Measurements from ENCODE around the gene TAP2.
"Not testable (repeated sequence)": the region's sequence is repeated elsewhere in the genome, so short reads cannot be mapped to it uniquely, and the experiment has no call there.

TAP2 gene

DNA sequence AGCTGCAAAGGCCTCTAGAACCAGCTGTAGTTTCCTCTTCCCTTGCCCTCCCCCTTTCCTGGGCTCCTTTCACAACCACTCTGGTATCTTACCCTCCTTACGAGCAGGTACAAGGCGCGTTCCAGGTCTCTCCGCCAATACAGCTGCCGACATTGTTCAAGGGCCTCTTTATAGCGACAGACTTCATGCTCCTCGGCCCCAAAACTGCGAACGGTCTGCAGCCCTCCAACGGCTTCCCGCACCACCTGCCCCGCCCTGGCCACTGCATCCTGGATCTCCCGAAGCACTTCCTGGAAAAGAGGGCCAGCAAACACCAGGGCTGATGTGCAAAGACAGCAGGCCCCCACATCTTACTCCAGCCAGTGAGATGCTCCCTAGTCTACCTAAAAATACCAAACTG, 6.0 kb downstream of the TAP2 start:
- DNase-seq = no peak

DNA sequence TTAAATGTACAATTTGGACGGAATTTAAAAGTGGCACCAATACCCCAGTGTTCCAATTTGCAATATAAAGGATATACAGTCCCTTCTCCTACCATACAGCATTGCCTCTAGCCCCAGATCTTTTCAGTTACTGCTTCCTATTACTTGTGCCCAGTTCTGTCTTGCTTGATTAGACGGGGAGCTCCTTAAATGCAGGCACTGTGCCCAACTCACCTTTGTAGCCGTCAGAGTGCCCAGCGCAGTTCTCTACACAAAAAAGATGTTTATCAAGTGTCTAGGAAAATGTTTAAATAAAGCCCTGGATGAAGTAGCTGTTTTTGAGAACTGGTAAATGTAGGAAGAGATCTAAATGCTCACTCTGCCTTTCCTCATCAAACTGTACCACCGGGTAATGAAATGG, 7.6 kb downstream of the TAP2 start:
- DNase-seq = no peak

DNA sequence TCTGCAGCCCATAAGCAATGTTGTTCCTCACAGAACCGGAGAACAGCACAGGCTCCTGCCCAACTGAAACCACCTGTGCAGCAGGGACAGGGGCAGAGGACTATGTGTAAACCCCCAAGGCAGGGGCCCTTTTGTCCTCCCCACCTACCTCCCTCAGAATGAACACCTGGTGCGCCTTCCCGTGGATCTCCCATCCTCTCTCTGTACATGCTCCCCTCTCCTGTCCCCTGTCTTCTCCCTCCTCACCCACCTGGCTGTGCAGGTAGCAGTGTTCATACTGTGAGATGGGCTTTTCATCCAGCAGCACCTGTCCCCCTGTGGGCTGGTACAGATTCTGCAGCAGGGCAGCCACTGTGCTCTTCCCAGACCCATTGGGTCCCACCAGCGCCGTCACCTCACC, 8.5 kb downstream of the TAP2 start:
- no peak for DNase-seq

DNA sequence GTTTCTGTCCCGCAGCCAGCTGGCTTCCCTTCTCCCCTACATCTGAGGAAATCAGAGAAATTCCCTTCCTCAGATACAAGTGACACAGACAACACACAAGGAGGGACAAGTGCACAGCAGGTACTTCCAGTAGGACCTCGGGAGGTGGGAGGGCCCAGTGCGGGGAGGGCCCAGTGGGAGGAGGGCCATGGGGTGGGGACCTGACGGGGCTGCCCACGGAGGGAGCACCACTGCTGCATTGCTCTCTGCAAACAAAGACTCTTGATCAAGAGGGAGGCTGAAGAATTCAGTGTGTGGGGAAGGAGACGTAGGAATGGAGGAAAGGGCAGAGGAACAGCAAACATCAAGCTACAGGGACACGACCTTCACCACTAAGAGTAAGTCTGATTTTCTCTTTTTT, 9.0 kb downstream of the TAP2 start:
- no peak for DNase-seq

DNA sequence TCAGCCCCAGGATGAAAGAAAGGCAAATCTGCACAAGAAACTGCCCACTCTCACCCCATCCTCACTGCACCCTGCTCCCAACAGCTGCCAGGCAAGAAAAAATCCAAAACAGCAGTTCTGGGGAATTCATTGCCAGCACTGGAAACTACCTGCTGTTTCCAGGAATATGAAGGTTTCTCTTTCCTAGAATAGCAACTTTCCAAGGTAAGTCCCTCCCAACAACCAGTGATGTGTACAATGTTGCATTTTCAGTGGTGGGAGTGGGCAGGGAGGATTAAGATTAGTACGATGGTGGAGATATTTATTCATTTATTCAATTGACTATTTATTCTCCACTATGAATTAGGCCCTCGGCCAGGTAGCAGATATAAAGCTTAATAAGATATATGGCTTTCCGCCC, 11.5 kb downstream of the TAP2 start:
- DNase-seq = no peak

DNA sequence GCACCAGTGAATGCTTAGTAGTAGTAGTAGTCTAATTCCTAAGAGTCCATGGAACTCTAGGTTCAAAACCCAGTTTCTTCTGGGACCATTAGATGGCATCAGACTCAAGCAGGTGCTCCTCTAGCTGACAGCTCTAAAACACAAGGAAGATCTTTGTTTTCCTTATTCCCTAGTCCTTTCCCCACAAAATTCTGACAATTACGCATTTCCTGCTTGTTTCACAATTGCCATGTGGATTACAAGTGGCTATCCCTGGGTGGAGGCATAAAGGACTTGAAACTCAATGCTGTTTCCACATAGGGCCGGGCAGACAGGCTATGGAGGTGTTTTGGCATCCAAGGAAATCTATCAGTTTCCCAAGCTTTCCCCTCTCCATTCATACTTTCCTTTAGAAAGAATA, 12.6 kb downstream of the TAP2 start:
- no peak for DNase-seq

DNA sequence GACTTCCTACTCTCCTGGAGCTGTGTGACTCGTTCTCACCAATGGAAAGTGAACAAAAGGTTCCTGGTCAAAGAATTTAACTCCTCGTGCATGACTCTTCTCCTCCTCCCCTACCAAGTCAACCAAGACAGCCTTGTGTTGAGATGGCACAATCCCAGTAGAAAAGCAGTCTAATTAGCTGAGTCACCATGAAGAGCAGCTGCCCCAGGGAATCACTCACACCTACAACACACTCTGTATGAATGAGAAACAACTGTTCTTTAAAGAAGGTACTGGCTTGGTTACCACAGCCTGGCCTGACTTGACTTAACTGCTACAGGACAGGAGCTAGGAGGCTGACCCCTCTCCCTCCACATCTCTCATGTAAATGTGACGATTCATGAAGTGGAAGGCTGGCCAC, 18.8 kb downstream of the TAP2 start:
- DNase-seq = no peak

DNA sequence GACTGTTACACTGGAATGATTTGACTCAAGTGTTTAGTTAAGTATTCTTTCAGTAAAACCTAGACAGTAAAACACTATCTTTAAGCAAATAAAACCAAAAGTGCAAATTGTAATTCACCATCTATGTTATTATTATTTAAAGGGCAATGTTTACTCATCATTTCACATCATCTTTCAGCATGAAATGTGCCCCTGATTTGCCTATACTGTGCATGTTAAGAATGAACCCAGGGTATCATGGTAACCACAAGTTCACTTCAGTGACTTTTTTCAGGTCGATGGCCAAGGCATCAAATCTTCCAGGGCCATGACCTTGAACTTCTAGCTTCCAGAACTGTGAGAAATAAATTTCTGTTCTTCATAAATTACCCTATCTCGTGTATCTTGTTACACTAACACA, 19.7 kb downstream of the TAP2 start:
- no peak for DNase-seq

DNA sequence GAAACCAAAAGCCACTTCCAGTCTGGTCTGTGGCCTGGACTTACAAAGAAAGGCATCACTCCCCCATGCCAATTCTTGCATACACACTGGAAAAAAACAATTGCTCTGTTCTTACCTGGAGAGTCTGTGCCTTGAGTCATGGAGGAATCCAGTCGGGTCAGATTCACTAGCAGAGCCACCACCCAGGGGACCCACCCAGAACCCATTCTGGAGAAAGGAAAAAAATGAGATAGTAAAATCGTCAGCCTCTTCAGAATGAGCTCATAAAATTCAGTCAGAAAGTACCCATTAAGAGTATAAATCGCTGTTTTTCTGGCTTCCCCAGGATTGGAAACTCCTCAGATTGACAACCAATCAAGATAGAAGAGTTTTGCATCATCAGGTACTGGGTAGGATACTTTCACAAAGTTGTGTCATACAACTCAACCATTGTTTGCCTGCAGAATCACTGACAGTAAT, 21.8 kb downstream of the TAP2 start, which contains the start of gene HLA-DOB:
TSS of gene HLA-DOB (minus strand) at position 257 of the 459 bp plus-strand sequence. CDS start at position 206, 51 bp downstream.
- DNase-seq = no peak

DNA sequence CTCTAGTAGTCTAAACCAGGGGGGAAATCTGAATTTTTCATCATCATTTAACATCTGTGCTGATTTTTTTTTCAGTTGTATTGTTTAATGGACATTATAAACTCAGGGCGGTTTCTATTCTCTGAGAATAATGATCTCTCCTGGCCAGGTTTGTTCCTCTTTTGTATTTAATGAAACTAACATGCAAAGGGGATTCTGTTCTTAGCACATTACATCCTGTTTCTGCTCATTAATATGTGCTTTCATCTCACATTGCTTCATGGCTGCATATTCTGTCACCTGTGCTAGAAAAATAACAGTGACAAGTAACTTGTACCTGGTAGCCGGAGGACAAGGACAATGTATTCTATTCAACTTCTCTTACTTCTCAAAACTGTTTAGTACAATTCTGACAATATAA, 22.5 kb downstream of the TAP2 start:
- DNase-seq = no peak

DNA sequence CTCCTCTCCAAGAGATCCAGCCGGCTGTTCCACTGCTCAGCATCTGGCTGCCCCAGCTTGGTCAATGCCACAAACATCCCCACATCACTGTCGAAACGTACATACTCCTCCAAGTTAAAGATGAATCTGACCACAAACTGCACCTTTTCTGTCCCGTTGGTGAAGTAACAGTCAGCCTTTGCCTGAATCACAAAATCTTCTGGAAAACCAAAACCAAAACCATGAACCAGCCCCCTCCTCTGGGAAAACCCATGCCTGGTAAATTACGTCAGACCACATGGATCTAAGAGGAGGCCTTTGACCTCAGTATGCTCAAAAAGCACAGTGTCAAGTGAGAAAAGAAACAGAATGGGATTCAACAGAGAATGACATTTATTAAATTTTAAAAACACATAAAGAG, 23.4 kb downstream of the TAP2 start:
- no peak for DNase-seq

DNA sequence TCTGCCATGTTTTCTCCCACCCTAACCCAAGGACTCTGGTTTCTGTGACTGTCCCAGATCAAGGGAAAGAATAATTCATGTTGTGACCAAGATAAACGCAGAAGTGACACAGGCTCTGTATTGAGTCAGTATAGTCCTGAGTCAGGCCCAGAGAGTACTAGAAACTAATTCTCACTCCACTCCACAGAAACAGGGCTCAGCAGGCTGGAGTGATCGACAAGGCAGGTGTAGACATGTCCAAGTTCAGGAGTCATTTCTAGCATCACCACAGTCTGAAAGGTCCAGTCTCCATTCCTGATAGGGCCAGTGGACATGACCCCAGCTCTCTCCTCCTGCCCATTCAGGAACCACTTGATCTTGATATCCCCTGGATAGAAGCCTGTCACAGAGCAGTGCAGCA, 24.4 kb downstream of the TAP2 start:
- DNase-seq = no peak

DNA sequence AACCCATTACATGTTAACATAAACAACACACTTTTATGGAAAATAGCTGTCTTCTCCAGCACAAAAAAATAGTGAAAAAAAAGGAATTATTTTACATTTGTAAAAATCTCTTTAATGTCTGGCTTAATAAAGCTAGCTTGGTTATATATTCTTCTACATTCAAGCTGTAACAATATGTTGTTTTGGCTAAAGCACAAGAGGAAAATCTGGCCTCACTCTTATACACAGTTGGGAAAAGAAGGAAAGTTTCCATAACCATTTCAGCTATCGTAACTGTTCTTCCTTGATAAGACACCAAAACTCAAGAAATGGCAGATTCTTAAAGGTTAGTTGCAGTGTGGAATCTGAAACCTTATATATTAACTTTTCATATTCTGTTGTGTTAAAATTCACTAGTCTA, 29.4 kb downstream of the TAP2 start:
- DNase-seq = no peak

DNA sequence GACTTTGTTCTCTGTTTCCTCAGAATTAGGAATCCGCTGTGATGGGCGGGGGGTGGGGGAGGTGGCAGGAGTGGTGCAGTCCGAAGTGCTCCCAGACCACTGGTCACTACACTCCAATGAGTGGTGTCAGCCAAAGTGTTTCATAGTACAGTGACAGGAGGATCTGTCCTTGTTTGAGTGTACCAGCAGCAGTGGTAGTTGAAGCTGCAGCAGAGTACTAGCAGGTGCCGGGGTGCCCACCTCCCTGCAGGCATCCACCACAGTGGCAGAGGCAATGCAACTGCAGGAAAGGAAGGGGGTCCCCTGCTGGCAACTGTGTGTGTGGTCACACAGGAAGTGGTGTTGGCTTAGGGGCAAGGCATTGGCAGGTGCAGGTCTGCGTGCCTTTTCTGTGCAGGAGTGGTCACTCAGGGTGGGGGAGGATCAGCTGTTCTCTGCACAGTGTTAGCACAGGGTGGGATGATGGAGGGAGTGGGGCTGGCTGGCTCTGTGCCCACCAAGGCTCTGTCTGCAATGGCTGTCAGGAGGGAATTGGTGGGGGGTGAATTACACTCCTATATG, 31.4 kb downstream of the TAP2 start:
- DNase-seq = no peak

DNA sequence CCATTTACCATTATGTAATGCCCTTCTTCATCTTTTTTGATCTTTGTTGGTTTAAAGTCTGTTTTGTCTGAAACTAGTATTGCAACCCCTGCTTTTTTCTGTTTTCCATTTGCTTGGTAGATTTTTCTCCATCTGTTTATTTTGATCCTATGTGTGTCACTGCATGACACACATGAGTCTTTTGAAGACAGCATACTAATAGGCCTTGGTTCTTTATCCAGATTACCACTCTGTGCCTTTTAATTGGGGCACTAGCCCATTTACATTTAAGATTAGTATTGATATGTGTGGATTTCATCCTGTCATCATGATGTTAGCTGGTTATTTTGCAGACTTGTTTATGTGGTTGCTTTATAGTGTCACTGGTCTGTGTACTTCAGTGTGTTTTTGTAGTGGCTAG, 33.1 kb downstream of the TAP2 start:
- DNase-seq = not testable (repeated sequence)

DNA sequence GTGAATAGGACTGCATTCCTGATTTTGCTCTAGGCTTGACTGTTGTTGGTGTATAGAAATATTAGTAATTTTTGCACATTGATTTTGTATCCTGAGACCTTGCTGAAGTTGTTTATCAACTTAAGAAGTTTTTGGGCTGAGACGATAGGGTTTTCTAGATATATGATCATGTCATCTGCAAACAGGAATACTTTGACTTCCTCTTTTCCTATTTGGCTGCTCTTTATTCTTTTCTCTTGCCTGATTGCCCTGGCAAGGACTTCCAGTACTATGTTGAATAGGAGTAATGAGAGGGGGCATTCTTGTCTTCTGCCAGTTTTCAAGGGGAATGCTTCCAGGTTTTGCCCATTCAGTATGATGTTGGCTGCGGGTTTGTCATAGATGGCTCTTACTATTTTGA, 35.1 kb downstream of the TAP2 start:
- DNase-seq = no peak

DNA sequence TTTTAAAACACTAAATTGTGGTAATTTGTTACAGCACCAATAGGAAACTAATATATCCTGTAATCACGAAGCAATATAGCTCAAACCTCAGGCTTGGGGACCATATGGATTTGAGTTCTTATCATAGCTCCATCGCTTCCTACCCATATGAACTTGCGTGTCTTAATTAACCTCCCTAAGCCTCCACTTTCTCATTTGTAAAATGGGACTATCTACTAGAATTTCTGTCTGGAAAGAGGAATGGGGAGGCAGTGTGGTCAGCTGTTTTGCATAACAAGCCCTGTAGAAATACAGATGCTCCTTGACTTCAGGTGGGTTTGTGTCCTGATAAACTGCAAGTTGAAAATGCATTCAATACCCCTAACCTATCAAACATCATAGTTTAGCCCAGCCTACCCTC, 38.8 kb downstream of the TAP2 start:
- no peak for DNase-seq

DNA sequence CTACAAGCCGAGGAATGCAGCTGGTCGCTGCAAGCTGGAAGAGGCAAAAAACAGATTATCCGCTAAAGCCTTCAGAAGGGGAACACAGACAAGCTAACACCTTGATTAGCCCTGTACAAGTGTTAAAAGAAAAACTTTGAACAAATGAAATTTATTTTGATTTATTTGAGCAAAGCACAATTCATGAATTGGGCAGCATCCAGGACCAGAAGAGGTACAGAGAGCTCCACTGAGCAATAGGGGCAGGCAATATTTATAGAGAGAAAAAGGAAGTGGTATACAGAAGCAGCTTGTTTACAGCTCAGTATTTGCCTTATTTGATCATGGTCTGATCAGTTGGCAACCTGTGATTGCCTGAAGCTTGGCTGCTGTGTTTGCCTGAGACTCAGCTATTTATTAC, 39.4 kb downstream of the TAP2 start:
- DNase-seq = no peak

DNA sequence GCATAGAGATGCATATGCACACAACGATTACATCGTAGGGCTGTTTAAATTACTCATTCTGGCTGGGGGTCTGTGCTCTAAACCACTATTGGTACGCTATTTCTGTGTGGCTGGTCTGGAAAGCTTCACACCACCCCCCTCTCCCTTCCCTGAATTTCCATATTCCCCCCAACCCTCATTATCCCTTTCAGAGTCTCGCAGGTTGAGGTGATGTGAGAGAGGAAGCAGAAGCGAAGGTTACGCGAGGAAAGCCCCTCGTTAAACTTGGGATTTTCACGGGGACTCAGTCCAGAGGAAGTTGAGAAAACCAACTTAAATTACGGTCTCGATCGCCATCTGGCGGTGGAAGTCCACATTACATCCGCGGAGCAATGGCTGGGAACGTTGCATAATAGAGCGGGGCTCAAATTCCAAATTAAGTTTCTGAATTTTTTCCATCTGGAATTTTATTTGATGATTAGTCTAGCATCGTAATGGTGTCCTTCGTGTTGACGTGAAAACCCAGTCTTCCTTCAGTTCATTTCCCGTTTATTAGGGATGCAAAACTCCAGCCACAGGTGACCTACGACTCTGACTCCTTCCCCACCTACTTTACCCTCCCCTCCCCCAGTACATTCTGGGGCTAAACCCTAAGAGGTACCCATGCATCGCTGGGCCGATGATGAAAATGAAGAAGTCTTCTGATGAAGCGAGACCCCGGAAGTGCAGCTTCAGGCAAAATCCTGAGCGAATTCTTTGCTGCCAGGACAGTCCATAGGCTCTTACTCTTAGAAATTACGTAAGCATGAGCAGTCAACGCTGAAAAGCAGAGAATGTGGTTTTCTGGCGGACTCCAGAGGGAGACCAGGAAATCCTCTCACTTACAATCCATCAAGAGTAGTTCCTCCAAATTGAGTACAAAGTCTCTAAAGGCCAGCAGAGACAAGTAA, 41.4 kb downstream of the TAP2 start:
- no peak for DNase-seq

DNA sequence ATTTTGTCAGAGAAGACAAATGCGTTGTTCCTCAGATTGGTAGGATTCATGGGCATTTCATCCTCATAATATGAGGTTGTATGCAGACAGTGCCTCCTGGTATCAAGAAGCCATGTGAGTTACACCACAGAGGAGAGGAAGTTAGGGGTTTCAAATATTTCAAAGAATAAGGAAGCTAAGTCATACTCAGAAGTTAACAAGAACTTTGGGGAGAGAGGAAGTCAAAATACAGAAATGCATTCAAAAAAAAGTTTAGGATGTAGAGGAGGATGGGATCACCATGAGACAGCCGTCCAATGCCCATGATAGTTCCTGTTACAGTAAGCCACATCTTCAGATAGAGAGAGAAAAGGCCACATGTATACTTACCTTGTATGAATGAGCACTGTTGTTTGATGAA, 44.0 kb downstream of the TAP2 start:
- no peak for DNase-seq

DNA sequence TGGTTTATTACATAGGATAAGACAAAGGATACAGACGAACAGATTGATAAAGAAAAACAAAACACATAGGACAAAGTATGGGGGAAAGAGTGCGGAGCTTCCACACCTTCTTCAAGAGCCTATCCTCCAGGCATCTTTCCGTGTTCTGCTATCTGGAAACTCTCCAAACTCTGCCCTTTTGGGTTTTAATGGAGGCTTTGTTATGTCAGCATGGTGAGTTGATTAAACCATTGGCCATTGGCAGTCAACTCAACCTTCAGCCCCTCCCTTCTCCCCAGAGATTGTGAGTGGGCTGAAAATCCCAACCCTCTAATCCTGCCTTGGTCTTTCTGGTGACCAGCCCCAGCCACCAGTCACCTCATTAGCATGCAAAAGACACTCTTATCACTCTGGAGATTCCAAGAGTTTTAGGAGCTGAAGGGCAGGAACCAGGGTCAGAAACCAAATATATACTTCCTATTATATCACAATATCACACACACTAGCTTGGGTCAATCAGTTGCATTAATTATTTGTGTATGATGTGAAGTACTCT, 45.6 kb downstream of the TAP2 start:
- DNase-seq = no peak

DNA sequence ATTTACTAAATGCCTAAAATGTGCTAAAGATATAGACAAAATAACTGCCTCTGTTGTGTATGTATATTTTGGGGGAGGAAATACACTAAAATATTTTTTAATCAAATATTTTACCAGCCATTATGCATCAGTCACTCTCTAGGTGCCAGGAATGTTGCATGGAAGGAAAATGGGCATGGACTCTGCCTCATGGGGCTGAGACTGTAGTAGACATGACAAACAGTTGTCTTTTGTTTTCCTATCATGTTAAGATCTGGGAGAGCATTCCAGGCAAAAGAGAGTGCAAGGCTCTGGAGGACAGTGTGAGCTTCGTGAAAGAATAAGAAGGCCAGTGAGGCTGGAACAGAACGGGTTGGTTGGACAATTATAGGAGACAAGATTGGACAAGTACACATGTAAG, 48.2 kb downstream of the TAP2 start:
- no peak for DNase-seq
